Measurements from ENCODE around the gene BLID. TPM values are rescaled to one million over a fixed set of nuclear protein-coding genes. Genes with fewer than 3 reads are reported as not detected.

Gene BLID
- total and polyA plus RNA-seq, 2 experiments from 2014 or later, result not detected

DNA sequence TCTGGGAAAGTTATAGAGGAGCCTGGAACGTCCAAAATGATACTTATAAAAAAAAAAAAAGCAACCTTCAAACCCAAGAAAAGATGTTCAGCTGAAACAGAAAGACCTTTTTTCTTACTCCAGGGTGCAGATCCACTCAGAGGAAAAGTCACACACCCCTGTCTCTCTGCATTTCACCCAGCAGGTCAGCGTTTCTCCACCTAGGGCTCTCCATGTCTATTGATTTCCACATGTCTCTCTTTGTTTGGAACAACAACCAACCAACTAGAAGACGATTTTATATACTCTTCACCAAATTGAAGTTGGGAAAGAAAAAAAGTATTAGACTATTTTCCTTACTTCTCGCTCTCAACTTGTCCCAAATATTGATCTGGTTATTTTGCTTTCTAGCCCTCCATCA is 42.2 kb upstream of the BLID start:
- Histone ChIP-seq H4K20me1 (replicated peaks; ENCODE audit: insufficient read depth) (no peaks in the 10 kb centered on the region), H3K4me3 (no peak overlapping the region)

More for the DNA sequence above, 42.2 kb upstream of the BLID start:
- Histone ChIP-seq H2AFZ (peak overlapping the region; percentile 88), H3K4me1 (ENCODE audit: insufficient read depth) (peaks cover 27% of the 10 kb centered on the region), H3K27ac (ENCODE audit: low read depth) (no peak overlapping the region), H3K36me3 (ENCODE audit: insufficient read depth) (no peaks in the 10 kb centered on the region), H3K9me2 (ENCODE audit: insufficient read depth) (no peaks in the 10 kb centered on the region), H3K79me2 (replicated peaks; ENCODE audit: insufficient read depth) (no peaks in the 10 kb centered on the region), H3K27me3 (ENCODE audit: insufficient read depth) (no peaks in the 10 kb centered on the region), H3K4me2 (no peak overlapping the region), H3F3A (replicated peaks; ENCODE audit: low read depth) (no peaks in the 10 kb centered on the region)
- Mint-ChIP-seq H3K27ac (no peak overlapping the region), H3K4me1 (peaks cover 32% of the 10 kb centered on the region), H3K27me3 (ENCODE audit: insufficient read depth, low read depth, poor library complexity) (peaks cover 3% of the 10 kb centered on the region), H3K4me3 (no peak overlapping the region), H3K36me3 (ENCODE audit: low read depth) (no peaks in the 10 kb centered on the region), H3K9me3 (no peaks in the 10 kb centered on the region)
- no peak for DNase-seq (ENCODE audit: low spot score)
- no peak for ATAC-seq
- TF ChIP-seq NANOG (IDR thresholded peaks at IDR 0.05; ENCODE audit: borderline replicate concordance) (no peak), ZNF114 (CRISPR knock-in tag; IDR thresholded peaks at IDR 0.05) (no peak), EZH2phosphoT487 (IDR thresholded peaks at IDR 0.05; ENCODE audit: unreplicated experiment) (no peak), CREB1 (CRISPR knock-in tag; IDR thresholded peaks at IDR 0.05; ENCODE audit: low read depth) (no peak), ZNF462 (CRISPR knock-in tag; IDR thresholded peaks at IDR 0.05) (no peak), CTCF (conservative IDR thresholded peaks at IDR 0.05; ENCODE audit: low read depth in 2 of 2) (no peak), REST (IDR thresholded peaks at IDR 0.05; ENCODE audit: unreplicated experiment) (no peak), EZH2 (IDR thresholded peaks at IDR 0.05; ENCODE audit: low read depth, unreplicated experiment) (no peak), JUNB (IDR thresholded peaks at IDR 0.05; ENCODE audit: unreplicated experiment) (no peak), ZNF331 (CRISPR knock-in tag; IDR thresholded peaks at IDR 0.05; ENCODE audit: low read depth) (no peak), STAT1 (IDR thresholded peaks at IDR 0.05; ENCODE audit: unreplicated experiment) (no peak), POLR2AphosphoS5 (IDR thresholded peaks at IDR 0.05; ENCODE audit: low read depth) (no peak)
- TF ChIP-seq, protein P1, sequence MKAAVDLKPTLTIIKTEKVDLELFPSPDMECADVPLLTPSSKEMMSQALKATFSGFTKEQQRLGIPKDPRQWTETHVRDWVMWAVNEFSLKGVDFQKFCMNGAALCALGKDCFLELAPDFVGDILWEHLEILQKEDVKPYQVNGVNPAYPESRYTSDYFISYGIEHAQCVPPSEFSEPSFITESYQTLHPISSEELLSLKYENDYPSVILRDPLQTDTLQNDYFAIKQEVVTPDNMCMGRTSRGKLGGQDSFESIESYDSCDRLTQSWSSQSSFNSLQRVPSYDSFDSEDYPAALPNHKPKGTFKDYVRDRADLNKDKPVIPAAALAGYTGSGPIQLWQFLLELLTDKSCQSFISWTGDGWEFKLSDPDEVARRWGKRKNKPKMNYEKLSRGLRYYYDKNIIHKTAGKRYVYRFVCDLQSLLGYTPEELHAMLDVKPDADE (IDR thresholded peaks at IDR 0.05), result no peak

Measured in GM23338 (cell line).